Measurements from ENCODE around the gene YES1.

Gene YES1

GRCh38 chr18:841647-842370, 29.8 kb upstream of the YES1 start:
- TF ChIP-seq, protein P1, sequence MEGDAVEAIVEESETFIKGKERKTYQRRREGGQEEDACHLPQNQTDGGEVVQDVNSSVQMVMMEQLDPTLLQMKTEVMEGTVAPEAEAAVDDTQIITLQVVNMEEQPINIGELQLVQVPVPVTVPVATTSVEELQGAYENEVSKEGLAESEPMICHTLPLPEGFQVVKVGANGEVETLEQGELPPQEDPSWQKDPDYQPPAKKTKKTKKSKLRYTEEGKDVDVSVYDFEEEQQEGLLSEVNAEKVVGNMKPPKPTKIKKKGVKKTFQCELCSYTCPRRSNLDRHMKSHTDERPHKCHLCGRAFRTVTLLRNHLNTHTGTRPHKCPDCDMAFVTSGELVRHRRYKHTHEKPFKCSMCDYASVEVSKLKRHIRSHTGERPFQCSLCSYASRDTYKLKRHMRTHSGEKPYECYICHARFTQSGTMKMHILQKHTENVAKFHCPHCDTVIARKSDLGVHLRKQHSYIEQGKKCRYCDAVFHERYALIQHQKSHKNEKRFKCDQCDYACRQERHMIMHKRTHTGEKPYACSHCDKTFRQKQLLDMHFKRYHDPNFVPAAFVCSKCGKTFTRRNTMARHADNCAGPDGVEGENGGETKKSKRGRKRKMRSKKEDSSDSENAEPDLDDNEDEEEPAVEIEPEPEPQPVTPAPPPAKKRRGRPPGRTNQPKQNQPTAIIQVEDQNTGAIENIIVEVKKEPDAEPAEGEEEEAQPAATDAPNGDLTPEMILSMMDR (IDR thresholded peaks at IDR 0.05; ENCODE audit: extremely low read depth, missing control alignments), result no peak
- no peak for DNase-seq (ENCODE audit: low spot score)

GRCh38 chr18:840516-840915, 28.5 kb upstream of the YES1 start:
- no peak for DNase-seq (ENCODE audit: low spot score)
- TF ChIP-seq, protein P1 (IDR thresholded peaks at IDR 0.05; ENCODE audit: extremely low read depth, missing control alignments), result no peak

DNA sequence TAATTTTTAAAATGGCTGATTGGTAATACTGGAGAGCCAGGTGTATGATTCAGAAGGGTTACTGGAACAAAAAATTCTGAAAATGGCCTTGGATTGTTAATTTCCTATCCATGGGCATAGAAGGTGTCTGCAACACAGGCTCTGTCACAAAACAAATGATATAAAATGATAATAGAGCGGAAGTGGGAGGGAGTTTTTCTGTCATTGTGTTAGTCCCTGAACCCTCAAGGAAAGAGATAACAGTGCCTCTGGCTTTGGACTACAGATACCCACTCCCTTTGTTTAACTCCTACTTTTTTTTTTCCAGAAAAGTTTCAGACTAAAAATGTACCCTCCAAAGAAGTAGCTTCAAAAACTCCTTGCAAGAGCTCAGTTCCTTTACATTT, 28.0 kb upstream of the YES1 start:
- DNase-seq (ENCODE audit: low spot score), result no peak
- TF ChIP-seq, protein P1 (IDR thresholded peaks at IDR 0.05; ENCODE audit: extremely low read depth, missing control alignments), result no peak

DNA sequence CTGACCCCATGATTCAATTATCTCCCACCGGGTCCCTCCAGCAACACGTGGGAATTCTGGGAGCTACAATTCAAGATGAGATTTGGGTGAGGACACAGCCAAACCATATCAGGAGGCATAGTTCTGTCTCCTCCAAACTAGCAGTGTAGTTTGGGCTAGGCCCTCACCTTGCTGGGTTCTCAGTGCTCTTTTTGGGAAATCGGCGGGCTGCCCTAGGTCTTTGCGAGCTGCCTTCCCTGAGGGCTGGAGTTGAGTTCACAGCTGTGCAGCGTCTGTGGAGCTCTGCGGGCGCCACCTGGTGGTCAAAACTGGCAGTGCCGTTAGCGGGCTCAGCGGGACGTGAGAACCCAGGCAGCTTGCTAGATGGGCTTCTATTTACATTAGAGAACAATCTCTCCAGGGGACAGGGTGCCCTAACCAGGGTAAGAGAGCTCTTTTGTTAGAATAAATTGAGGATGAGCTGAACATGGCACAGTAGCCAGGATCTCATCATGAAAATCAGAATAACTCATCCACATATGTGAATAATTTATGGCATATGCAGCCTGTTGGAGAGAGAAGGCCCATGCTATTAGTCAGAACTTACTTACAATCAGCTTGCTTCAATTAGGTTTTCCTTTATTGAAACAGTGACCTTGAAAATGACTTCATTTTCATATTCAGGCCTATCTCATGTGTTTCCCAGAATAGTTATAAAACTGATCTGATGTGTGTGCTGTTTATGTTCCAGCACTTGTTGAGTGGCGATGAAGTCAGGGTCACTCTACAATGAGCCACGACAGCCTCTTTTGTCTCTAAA, 27.4 kb upstream of the YES1 start:
- peak; percentile 85 for DNase-seq (ENCODE audit: low spot score)
- TF ChIP-seq, protein P1 (IDR thresholded peaks at IDR 0.05; ENCODE audit: extremely low read depth, missing control alignments), result peak; percentile 86

DNA sequence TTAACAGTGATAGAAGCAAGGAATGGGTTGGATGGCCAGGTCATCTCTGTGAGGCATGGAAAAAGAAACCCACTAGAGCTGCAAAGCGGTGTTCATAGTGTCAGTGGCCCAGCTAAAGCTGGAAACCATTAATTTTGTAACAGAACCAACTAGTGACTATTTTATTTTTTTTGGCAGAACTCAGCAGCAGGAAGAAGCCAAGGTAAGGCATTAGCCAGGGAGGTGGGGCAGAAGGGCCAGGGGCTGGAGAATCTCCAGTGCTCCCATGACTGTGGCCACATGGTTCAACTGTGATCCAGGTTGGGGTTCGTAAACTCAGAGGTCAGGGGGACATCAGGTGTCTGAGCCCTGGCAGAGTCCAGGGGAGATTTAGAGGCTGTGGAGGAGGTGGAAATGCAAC, 25.9 kb upstream of the YES1 start:
- TF ChIP-seq, protein P1 (IDR thresholded peaks at IDR 0.05; ENCODE audit: extremely low read depth, missing control alignments), result no peak
- no peak for DNase-seq (ENCODE audit: low spot score)

- TF ChIP-seq, protein P1 (IDR thresholded peaks at IDR 0.05; ENCODE audit: extremely low read depth, missing control alignments), result no peak
- no peak for DNase-seq (ENCODE audit: low spot score)
Measured at GRCh38 chr18:834082-834720, 22.2 kb upstream of the YES1 start.

DNA sequence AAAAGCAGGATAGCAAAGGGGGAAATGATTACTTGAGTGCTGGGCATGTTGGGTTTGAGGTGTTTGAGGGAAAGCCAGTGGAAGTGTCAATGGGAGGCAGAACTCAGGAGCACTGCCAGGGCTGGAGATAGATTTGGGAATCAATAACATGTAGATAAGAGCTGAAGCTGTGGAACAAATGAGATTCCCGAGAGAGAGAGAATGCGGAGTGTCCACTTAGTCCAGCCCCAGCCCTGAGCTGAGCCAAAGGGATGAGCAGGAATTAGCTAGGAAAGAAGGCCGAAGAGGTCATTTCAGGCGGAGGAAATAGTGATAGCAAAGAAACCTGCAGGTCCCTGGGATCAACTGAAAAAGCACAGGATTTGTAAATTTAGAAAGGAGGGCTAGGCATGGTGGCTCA, 21.2 kb upstream of the YES1 start:
- TF ChIP-seq, protein P1 (IDR thresholded peaks at IDR 0.05; ENCODE audit: extremely low read depth, missing control alignments), result no peak
- no peak for DNase-seq (ENCODE audit: low spot score)
